ENCODE measurements around the gene EVPL.
"Not testable (repeated sequence)": the region's sequence is repeated elsewhere in the genome, so short reads cannot be mapped to it uniquely, and the experiment has no call there.

Gene EVPL

GRCh38 chr17:76046064-76046463 is 19.0 kb upstream of the EVPL start:
- DNase-seq: no peak

- not testable (repeated sequence) for DNase-seq
These were observed 17.4 kb upstream of the EVPL start for GRCh38 chr17:76044475-76045007.

- not testable (repeated sequence) for DNase-seq
These were observed 15.8 kb upstream of the EVPL start for GRCh38 chr17:76042868-76043267.

- DNase-seq: no peak
These were observed 13.3 kb upstream of the EVPL start for GRCh38 chr17:76040376-76040775.

GRCh38 chr17:76039121-76039520 is 12.0 kb upstream of the EVPL start:
- peak; percentile 48 for DNase-seq

- peak; percentile 25 for DNase-seq
These were observed 10.9 kb upstream of the EVPL start for GRCh38 chr17:76038050-76038449.

GRCh38 chr17:76036497-76037261 is 9.6 kb upstream of the EVPL start:
- no peak for DNase-seq

GRCh38 chr17:76034428-76035350 is 7.6 kb upstream of the EVPL start:
- DNase-seq: no peak

- DNase-seq: no peak
These were observed 6.0 kb upstream of the EVPL start for GRCh38 chr17:76033139-76033538.

GRCh38 chr17:76032780-76033108 is 5.6 kb upstream of the EVPL start:
- no peak for DNase-seq

GRCh38 chr17:76032073-76032779 is 5.1 kb upstream of the EVPL start:
- DNase-seq: no peak

GRCh38 chr17:76026714-76027158 is 370 bp downstream of the EVPL start:
- DNase-seq: no peak

- no peak for DNase-seq
These were observed 1.8 kb downstream of the EVPL start for GRCh38 chr17:76025294-76025693.

- DNase-seq: no peak
These were observed 2.8 kb downstream of the EVPL start for GRCh38 chr17:76024353-76024752.

- no peak for DNase-seq
These were observed 3.2 kb downstream of the EVPL start for GRCh38 chr17:76023900-76024237.

GRCh38 chr17:76022973-76023899 is 3.9 kb downstream of the EVPL start:
- DNase-seq: no peak

GRCh38 chr17:76022285-76022684 is 4.8 kb downstream of the EVPL start:
- DNase-seq: no peak

GRCh38 chr17:76019833-76020467 is 7.2 kb downstream of the EVPL start:
- no peak for DNase-seq

- DNase-seq: no peak
These were observed 8.3 kb downstream of the EVPL start for GRCh38 chr17:76018801-76019200.

- no peak for DNase-seq
These were observed 8.8 kb downstream of the EVPL start for GRCh38 chr17:76018340-76018680.

GRCh38 chr17:76017481-76018339 is 9.4 kb downstream of the EVPL start:
- no peak for DNase-seq

Measured in fibroblast of upper back skin (primary cell).